KBM-7 (cell line): ENCODE results near the gene C13orf46.

Experiments used
- DNase-seq: peaks from one replicate; pipeline ENCODE4 v3.0.0-alpha.2; 2015
- in situ Hi-C: fragments of 300-500 bp; cut with MboI; formaldehyde crosslinking; loops from 2 replicates; pipeline ENCODE4 v1.14.3; 2020; ENCODE audit warnings: low sequenced_read_pairs, low pct_unique_long_range_greater_than_20kb, mixed read lengths

The C13orf46 gene

GRCh38 chr13:113975416-113975815, 1.5 kb upstream of the C13orf46 start:
- no peak for DNase-seq
- in situ Hi-C loops, result no loop called here

DNA sequence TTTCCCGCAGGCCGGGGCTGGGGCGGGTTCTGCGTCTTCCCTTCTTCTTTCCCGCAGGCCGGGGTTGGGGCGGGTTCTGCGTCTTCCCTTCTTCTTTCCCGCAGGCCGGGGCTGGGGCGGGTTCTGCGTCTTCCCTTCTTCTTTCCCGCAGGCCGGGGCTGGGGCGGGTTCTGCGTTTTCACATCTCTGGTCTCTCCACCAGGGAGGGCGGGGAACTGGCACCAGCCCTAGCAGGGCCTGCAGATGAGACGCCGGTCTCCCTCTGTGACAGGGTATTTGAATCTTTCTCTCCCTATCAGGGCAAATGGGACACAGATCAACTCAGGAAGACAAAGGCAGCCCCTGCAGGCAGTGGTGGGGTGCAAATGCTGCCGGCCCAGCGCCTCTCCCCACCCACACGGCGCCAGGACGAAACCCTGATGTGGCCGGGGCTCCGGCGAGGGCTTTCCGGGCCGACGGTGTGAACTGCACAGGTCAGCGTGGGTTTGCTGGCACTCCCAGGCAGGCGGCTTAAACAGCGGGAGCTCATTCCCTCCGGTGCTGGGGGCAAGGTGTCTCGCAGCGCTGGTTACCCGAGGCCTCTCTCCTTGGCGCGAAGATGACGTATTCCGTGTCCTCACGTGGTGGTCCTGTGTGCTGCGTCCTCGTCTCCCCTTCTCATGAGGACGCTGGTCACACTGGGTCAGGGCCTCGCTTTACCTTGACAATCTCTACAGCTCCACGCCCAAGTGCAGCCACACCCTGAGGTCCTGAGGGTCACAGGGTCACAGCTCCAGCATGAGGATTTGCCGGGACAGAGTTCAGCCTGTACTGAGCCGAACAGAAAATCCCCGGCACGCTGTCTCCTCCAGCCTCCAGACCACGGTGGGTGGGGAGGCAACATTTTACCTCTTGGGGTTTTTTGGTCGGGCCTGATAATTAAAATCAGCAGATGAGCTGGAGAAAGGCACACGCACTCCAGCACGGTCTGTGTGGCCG, 717 bp upstream of the C13orf46 start:
- DNase-seq, result no peak
- in situ Hi-C loops, result no loop called here

- in situ Hi-C loops, result no loop called here
- no peak for DNase-seq
Observed at GRCh38 chr13:113972451-113973217, 1.2 kb downstream of the C13orf46 start.

DNA sequence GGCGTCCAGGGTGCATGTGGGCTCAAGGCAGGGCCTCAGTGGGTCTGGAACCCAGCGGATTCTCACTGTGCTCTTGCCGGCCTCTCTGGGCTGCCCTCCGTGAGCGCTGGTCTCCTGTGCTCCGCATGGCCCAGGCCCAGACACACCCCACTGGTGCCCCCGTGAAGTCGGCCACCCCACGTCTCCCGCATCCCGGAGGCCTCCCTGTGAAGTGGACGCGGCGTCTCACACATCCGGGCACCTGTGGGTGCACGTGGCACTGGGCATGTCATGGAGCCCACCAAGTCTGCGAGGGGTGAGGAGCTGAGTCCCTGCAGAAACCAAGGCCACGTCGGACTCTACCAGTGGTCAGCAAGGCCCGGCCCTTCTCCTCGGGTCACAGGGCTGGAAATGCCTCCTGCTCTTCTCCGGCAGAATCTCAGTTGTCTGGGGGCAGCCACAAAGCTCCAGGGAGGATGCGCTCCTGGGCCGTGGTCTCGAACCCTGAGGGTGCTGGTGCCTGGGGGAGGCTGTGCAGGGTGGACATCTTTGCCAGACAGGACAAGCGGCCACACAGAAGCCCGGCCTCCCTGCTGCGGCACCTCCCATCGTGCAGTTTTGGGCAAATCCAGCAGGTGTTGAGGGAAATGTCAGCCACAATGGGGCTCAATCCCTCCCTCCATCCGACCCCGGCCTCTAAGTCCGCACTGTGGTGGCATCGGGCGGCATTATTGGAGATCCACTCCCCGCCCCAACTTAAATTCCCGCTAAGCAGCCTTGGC, 2.2 kb downstream of the C13orf46 start:
- DNase-seq, result no peak
- in situ Hi-C loops, result no loop called here

DNA sequence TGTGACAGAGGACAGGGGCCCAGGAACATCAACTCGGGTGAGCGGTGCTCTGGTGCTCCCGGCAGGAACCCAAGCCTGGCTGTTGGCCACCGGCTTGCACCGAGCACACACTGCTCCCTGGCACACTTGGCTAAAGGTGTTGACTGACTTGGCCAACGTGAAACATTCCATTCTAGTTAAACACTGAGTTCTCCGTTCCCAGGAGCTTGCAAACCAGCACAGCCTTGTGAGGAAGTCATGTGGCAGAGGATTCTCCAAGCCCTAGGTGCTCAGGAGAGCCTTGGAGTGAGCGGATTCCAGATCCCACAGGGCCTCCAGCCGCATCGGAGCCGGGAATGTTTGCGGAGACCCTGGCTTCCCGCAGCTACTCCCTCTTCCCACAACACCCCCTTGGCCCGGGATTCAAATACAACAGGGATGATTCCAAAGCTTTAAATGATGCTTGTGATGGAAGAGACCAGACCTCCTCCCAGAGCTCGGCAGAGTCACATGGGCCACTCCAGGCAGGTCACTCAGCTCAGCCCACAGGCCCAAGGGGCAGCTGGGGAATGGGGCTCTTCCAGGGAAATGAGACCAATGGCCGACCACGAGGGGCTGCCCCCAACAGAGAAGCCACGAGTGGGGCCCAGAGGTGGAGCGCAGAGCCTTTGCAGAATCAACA, 2.9 kb downstream of the C13orf46 start:
- in situ Hi-C loops, result no loop called here
- DNase-seq, result no peak

- DNase-seq, result no peak
- in situ Hi-C loops, result no loop called here
Observed at GRCh38 chr13:113969973-113970611, 3.8 kb downstream of the C13orf46 start.

- in situ Hi-C loops, result no loop called here
- no peak for DNase-seq
Observed at GRCh38 chr13:113969311-113969972, 4.4 kb downstream of the C13orf46 start.

DNA sequence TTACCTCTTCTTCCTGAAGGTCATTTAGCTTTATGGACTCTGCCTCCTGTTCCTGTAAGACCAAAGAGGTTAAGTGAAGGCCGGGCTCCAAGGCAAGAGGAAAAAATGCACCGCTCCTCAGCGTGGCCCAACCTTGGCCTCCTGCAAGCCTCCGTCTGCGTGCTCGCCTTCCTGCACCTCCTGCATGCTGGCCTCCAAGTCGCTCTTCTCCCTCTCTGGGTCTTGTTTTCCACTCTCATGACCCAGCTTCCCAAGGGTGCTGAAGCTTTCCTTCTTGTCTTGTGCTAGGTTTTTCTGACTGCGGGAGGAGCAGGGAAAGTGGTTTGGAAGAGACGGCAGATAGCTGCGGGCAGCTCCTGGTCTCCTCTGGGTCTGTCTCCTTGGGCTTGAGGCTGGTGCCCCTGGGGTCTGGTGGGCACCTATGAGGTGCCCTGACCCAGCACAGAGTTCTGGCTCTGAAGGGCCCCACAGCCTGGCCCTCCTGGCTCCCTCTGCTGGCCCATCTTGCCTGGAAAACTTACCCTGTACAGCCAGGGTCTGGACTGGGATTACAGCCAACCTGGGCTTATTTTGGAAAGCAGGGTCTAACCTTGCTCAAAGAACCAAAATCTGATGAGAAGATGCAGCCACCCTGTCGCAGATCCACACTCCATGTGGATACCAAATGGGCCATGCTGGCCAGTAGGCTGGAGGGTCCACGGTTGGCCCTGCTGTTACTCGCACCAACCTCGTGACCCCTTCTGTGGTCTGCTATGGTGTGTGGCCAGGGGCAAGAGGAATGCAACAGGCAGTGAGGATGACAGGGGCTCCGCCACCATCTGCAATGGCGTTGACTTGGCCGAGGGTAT, 5.2 kb downstream of the C13orf46 start:
- in situ Hi-C loops, result no loop called here
- DNase-seq, result no peak

GRCh38 chr13:113967729-113968462, 6.0 kb downstream of the C13orf46 start:
- in situ Hi-C loops, result no loop called here
- DNase-seq, result no peak

DNA sequence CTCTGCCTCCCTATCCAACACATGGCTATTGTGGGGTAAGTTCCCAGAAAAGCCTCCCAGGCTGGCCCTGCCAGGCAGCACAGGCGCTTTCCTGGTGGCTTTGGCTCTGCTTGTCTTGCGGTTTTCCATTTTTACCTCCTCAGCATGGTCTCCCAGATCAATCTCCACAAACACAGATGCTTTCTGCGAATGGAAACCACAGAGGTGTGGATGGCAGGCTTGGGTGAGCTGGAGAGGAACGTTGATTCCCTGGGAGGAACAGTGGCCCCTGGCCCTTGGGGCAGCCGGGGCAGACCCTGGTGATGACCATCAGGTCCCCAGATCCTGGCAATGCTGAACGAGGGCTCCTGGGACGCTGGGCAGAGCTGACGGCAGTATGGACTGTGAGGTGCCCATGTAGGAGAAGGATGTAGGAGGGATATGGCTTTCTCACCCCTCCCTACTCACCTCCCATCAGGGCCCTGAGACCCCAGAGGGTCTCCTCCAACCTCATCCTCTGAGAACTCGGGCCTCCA, 6.6 kb downstream of the C13orf46 start:
- DNase-seq, result no peak
- in situ Hi-C loops, result no loop called here

DNA sequence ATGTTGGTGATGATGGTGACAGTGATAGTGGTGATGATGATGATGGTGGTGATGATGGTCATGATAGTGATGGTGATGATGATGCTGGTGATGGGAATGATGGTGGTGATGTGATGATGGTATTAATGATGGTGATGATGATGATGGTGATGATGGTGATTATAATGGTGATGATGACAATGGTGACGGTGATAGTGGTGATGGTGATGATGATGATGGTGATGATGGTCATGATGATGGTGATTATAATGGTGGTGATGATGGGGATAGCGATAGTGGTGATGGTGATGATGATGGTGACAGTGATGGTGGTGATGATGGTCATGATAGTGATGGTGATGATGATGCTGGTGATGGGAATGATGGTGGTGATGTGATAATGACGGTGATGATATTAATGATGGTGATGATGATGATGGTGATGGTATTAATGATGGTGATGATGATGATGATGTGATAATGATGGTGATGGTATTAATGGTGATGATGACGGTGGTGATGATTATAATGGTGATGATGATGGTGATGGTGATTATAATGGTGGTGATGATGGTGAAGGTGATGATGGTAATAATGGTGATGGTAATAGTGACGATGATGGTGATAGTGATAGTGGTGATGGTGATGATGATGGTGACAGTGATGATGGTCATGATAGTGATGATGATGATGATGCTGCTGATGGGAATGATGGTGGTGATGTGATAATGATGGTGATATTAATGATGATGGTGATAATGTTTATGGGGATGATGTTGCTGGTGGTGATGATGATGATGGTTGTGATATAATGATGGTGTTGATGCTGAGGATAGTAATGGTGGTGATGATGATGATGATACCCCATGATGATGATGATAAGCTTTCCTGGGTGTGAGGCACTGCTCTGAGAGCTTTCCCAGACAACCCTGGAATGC, 7.7 kb downstream of the C13orf46 start:
- in situ Hi-C loops, result no loop called here
- DNase-seq, result no peak

DNA sequence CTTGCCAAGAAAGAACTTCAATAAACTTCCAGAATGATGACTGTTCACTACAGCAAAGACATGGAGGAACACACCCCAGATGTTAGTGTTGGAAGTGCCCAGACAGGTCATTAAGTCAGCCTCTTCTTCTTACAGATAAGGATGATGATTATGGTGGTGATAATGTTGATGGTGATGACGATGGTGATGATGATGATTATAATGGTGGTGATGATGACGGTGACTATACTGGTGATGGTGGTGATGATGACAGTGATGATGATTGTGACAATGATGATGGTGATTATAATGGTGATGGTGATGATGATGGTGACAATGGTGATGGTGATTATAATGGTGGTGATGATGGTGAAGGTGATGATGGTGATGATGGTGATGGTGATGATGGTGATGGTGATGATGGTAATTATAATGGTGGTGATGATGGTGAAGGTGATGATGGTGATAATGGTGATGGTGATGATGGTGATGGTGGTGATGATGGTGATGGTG, 8.4 kb downstream of the C13orf46 start:
- in situ Hi-C loops, result no loop called here

GRCh38 chr13:113964251-113964995, 9.5 kb downstream of the C13orf46 start:
- no peak for DNase-seq
- in situ Hi-C loops, result no loop called here

More for the DNA sequence above, 8.4 kb downstream of the C13orf46 start:
- DNase-seq, result no peak

GRCh38 chr13:113963376-113963775, 10.5 kb downstream of the C13orf46 start:
- DNase-seq, result no peak

DNA sequence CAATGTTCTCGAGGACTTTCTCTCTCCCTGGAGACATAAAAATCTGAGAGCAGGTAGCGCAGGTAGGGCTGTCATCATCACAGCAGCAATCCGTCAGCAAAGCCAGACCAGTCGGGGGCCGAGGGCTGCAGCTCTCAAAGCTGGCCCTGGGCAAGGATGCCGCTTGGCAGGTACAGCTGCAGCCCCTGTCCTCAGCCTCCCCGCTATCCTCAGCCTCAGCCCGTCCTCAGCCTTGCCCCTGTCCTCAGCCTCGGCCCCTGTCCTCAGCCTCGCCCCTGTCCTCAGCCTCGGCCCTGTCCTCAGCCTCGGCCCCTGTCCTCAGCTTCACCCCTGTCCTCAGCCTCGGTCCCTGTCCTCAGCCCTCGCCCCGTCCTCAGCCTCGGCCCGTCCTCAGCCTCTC, 10.9 kb downstream of the C13orf46 start:
- no peak for DNase-seq
- in situ Hi-C loops, result no loop called here

More at GRCh38 chr13:113963376-113963775, 10.5 kb downstream of the C13orf46 start:
- in situ Hi-C loops, result no loop called here
